HFF-Myc (cell line): ENCODE results near the gene SRC.

Experiments used
- DNase-seq: peaks from one replicate; pipeline ENCODE4 v3.0.0-alpha.2; 2011; ENCODE audit warnings: low read depth; ENCODE audit errors: extremely low read depth
- H3K4me3 ChIP-seq: replicated peaks from 2 replicates; pipeline ENCODE4 v1.5.1; 2011; ENCODE audit warnings: low read depth, mild to moderate bottlenecking, control low read depth, low read length
- CTCF ChIP-seq: IDR thresholded peaks from 2 replicates; pipeline ENCODE4 v1.5.1; 2012; ENCODE audit warnings: mild to moderate bottlenecking, low read depth, low read length, control low read depth; ENCODE audit errors: missing control alignments

SRC gene

GRCh38 chr20:37341632-37342031 lies 4.3 kb upstream of the SRC start:
- no peak overlapping the region for H3K4me3 ChIP-seq
- no peak for TF ChIP-seq CTCF
- DNase-seq = no peak

DNA sequence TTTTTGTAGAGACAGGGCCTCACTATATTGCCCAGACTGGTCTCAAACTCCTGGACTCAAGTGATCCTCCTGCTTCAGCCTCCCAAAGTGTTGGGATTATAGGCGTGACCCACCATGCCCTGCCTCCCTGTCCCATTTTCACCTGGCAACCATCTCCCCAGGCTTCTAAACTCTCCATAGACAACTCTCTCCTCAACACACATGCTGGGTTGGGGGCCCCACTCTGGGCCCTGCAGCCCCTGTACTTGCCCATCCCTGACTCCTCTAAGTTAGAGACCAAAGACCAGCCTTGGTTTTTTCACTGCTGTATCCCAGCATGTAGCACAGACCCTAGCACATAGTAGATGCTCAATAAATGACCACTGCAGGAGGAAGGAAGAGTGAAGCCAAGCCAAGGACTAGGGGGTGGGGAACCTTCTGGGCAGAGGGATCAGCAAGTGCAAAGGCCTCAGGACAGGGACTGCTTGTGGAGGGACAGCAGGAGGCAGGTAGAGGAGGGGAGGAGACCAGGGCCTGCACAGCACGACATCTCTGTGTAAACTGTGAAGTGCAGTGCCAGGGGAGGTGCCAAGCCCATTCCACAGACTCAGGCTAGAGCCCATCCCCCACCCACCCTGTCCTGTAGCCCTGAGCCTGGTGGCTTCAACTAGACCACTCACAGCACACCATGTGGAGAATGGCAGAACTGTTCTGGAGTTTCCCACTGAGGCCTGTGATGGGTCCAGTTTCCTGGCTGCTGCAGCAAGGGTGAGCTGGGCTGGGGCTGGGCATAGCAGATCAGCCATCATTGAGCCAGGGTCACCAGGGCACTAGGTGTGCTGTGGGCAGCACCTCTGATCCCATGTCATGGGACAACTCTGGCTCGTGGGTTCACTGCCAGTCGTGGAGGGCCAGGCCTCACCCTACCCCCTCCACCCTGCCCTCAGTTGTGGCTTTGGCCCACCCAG lies 3.4 kb upstream of the SRC start:
- no peak for TF ChIP-seq CTCF
- no peak for DNase-seq

GRCh38 chr20:37343212-37343993 lies 2.5 kb upstream of the SRC start:
- no peak for DNase-seq
- no peak overlapping the region for H3K4me3 ChIP-seq
- TF ChIP-seq CTCF = no peak

More for the DNA sequence above, 3.4 kb upstream of the SRC start:
- H3K4me3 ChIP-seq = no peak overlapping the region

GRCh38 chr20:37343994-37344355 lies 2.0 kb upstream of the SRC start:
- no peak for DNase-seq
- H3K4me3 ChIP-seq = no peak overlapping the region
- no peak for TF ChIP-seq CTCF

- TF ChIP-seq CTCF = no peak
- DNase-seq = no peak
- peak overlapping the region; percentile 59 for H3K4me3 ChIP-seq
Observed at GRCh38 chr20:37344506-37345338, 1.2 kb upstream of the SRC start.

GRCh38 chr20:37346236-37346534 lies 245 bp downstream of the SRC start:
- no peak for TF ChIP-seq CTCF
- H3K4me3 ChIP-seq = peak overlapping the region; percentile 59
- DNase-seq = no peak
